Activated T-cell treated with anti-CD3 and anti-CD28 coated beads for 1 hour (primary cell): ENCODE results near the gene SLC35A4.
"Not testable (repeated sequence)": the region's sequence is repeated elsewhere in the genome, so short reads cannot be mapped to it uniquely, and the experiment has no call there.

ENCODE experiments used
- DNase-seq: peaks from one replicate; pipeline ENCODE4 v3.0.0-alpha.2; 2020; ENCODE audit warnings: low read depth

Gene SLC35A4

DNA sequence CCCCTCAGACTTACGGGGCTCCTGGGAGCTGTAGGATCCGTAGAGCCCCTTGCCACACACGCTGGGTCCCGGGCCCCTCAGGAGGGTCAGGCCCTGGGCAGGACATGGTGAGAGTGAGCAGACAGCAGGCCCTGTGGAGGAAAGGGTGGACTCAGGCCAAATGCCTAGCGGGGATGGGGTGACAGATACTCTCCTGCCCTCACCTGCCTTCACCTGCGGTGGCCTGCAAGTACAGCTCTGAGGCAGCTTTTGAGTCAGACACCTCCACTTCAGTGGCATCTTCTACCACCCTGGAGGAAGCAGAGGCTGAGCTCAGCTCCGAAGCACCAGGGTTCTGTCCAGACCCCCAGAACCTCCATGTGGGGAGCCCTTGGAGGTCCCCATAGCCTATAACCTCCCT lies 26.2 kb downstream of the SLC35A4 start:
- no peak for DNase-seq

DNA sequence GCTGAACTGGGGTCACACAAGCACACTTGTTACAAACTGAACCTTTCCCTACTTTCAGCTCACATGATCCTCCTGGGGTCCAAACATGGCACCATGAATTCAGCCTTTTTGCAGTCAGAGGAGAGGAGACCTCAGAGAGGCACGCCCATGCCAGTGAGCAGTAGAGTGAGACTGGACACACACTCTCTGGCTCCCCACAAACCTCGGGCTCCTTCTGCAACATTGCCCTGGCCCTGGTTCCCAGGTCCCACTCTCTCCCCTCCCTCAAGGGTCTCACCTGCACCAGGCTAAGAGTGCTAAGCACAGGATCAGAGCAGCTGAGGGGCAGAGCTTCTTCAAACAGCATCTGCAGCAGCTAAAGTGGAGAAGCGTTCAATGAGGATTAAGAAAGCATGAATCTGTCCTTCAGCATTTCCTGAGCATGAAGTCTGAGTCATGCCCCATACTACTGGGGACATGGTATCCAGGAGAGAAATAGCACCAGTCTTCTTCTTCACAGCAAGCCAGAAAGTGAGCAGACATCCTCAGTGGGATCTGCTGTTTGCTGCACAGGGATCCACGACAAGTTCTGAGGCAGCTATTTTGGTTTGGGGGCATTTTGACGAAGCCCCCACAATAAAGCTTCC lies 27.2 kb downstream of the SLC35A4 start:
- DNase-seq: no peak

DNA sequence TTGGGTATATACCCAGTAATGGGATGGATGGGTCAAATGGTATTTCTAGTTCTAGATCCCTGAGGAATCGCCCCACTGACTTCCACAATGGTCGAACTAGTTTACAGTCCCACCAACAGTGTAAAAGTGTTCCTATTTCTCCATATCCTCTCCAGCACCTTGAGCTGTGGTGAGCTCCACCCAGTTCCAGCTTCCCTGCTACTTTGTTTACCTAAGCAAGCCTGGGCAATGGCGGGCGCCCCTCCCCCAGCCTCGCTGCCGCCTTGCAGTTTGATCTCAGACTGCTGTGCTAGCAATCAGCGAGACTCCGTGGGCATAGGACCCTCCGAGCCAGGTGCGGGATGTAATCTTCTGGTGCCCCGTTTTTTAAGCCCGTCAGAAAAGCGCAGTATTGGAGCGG lies 28.4 kb downstream of the SLC35A4 start:
- DNase-seq: not testable (repeated sequence)

DNA sequence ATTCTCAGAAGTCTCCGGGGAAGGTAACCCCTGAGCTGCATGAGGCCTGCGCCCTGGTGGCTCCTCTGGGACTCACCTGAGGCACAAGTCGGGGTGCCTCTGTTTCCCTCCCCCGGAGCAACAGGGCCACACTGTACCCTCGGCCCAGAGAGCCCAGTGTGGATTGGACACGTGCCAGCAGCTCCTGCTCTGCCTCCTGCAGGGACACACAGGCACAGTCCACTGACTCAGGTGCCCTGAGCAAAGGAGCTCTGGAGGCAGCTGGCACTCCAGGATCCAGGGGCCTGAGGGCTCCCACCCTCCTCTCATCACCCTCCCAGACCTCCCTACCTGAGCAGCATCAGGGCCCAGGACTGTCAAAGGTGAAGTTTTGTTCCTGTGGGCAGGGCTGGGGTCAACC lies 29.5 kb downstream of the SLC35A4 start:
- no peak for DNase-seq

DNA sequence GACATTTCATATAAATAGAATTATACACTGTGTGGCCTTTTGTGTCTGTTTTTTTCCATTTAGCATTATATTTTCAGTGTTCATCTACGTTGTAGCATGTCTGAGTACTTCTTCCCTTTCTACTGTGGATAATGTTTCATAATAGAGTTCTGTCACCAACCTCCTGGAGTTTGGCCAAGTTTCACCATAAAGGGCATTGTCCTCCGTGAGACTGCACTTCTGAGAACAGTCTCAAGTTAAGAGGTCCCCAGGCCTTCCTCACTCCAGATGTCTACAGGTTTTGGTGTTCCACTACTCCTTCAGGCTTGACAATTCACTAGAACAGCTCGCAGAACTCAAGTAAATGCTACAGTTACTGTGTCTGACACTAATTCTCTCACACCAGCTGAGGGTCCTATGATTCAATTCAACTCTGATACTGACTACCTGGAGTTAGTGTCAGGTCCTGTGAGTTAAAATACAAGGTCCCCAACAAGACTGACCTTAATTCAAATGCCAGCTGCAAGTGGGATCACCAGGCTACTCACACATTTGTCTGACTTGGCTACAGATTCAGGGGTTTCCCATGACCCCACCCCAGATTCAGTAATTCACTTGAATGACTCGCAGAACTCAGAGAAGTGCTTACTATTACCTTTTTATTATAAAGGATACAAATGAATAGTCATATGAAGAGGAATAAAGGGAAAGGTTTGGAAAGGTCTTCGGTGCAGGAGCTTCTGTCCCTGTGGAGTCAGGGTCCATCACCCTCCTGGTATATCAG lies 31.1 kb downstream of the SLC35A4 start:
- no peak for DNase-seq

DNA sequence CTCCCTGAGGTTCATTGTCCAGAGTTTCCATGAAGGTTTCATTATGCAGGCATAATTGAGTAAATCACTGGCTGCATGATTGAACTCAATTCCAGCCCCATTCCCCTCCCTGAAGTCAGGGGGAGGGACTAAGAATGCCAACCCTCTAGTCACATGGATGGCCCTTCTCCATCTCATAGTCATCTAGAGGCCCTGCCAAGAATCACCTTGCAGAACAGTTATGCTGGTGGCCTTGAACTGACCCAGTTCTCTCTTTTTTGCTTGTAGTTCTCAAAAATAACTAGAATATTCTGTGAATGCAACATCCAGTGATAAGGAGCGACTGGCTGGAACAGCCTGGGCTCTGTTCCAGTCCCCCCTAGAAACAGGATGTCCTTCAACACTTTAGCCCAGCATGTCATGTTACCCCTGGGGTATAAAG lies 31.7 kb downstream of the SLC35A4 start:
- DNase-seq: no peak

DNA sequence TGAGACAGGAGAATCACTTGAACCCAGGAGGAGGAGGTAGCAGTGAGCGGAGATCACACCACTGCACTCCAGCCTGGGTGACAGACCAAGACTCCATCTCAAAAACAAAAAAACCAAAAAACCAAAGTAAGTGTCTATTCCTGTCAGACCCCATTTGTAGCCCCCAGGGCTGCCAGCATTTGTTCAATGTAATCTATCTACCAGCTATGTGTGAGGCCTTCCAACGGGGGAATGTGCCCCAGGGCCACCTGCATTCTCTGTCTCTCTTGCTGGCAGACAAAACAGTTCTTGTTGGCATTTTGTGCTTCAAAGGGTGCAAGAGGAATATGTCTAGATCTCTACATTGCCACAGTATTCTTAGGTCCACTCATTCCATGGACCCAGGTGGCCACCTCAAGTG lies 34.2 kb downstream of the SLC35A4 start:
- no peak for DNase-seq

DNA sequence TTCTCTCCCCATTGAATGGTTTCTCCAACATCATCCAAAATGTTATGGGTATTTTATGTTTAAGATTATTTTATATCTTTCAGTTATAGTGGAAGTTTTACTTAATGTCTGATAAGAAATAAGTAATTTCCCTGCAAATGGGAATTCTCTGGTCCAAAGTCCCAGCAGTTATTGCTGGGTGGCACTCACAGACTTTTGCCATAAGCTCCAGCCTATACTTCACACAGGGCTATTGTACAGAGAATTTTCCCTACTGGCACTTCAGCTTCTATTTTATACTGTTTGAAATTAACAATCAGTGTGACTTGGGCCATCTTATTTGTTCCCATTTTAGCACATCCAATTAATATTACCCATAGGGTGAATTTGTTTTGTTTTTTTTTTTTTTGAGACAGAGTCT lies 35.5 kb downstream of the SLC35A4 start:
- no peak for DNase-seq

DNA sequence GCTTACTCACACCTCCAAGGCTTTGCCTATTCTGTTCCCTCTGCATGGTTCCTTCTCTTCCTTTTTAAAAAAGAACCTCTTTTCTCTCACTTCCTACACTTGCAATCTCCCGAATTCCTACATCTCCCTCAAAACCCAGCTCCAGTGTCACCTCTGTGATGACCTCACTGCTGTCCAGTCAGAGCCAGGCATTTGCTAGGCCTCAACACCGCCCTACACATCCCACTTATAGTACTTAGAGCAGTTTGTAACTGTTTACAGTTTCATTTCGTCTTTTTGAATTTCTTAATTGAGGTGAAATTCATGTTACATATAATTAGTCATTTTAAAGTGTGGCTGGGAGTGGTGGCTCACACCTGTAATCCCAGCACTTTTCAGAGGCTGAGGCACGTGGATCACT lies 37.5 kb downstream of the SLC35A4 start:
- no peak for DNase-seq

DNA sequence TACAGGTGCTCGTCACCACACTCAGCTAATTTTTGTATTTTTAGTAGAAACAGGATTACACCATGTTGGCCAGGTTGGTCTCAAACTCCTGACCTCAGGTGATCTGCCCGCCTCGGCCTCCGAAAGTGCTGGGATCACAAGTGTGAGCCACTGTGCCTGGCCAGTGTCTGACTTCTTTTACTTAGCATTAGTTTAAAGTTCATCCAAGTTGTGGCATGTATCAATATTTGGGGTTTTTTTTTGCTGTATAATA lies 38.7 kb downstream of the SLC35A4 start:
- not testable (repeated sequence) for DNase-seq

DNA sequence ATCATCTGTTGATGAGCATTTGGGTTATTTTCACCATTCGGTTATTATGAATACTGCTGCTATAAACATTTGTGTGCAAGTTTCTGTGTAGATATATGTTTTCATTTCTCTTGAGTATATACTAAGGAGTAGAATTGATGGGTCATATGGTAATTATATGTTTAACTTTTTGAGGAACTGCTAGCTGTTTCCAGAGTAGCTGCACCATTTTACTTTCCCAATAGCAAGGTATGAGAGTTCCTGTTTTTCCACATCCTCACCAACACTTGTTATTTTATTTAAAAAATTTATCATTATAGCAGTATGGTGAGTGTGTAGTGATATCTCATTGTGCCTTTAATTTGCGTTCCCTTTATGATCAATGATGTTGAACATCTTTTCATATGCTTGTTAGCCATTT lies 39.1 kb downstream of the SLC35A4 start:
- DNase-seq: no peak

DNA sequence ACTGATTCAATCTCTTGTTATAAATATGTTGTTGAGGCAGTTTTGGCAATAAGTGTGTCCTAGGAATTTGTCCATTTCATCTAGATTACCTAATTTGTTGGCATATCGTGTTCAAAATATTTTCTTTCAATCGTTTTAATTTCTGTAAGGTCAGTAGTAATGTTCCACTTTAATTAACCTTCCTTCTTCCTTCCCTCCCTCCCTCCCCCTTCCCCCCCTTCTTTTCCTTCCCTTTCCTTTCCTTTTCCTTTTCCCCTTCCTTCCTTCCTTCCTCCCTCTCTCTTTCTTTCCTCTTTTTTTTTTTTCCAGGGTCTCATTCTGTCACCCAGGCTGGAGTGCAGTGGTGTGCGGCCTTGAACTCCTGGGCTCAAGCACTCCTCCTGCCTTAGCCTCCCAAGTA lies 41.3 kb downstream of the SLC35A4 start:
- DNase-seq: no peak

DNA sequence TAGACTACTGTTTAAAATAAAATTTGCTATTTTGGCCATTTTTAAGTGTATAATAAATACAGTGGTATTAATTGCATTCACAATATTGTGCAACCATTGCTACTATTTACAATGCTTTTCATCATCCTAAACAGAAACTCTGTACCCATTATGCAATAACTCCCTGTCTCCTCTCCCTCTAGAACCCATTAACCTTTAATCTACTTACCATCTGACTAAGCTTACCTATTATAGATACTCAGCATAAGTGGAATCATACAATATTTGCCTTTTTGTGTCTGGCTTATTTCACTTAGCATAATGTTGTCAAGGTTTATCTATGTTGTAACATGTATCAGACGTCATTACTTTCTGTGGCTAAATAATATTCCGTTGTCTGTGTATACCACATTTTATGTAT lies 42.4 kb downstream of the SLC35A4 start:
- no peak for DNase-seq

DNA sequence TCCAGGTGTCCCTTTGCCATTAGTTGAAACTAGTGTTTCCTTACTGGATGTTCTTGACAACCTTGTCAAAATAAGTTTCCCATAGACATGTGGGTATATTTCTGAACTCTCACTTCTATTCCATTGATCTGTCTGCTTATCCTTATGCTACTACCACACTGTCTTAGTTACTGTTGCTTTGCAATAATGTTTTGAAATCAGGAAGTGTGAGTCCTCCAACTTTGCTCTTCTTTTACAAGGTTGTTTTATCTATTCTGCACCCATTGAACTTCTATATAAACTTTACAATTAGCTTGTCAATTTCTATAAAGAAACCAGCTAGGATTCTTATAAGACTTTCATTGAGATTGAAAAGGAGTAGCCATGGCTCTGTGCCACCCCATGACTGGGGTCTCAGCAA lies 44.1 kb downstream of the SLC35A4 start:
- no peak for DNase-seq

DNA sequence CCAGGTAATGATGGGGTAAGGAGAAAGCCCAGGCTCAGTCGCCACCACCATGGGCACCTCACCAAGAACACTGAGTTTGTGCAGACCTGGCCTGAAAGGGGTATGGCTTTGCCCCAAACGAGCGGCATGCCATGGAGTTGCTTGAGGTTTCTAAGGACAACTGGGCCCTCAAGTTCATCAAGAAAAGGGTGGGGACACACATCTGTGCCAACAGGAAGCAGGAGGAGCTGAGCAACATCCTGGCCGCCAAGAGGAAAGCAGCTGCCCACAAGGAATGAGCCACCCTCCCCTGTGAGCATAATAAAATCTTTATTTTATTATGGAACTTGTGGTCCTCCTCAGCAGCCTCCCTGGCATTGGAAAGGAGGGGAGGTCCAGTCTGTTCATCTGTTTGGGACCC lies 44.5 kb downstream of the SLC35A4 start:
- DNase-seq: no peak

DNA sequence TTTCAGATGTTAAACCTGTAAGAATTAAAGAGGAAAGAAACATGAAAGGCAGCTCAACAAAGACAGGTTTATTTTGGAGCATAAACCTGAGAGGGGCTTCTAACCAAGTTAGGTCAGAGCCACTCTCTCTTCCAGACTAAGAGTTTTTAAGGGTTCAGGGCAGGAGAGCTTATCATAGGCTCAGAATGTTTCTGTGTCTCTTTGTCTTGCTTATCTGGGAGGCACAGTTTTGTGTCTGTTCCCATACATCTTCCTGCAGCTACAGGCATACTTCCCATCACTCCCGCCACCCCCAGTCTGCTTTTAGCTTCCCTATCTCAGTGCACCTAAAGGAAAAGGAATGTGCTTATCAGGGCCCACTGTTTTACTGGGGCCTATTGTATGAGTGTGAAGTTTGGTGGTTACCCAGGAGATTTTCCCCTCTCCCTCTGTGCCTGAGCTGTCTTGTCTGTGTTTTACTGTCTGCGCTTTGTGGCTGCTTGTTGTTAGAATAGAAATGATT lies 46.4 kb downstream of the SLC35A4 start:
- no peak for DNase-seq
